HG03378 (cell line): ENCODE data around the gene SLC27A3.
"Not testable (repeated sequence)": the region's sequence is repeated elsewhere in the genome, so short reads cannot be mapped to it uniquely, and the experiment has no call there.

Experiments used
- ATAC-seq: cut with Tn5 transposase; IDR thresholded peaks from one replicate; pipeline ENCODE4 v1.9.1; 2021; ENCODE audit warnings: mild to moderate bottlenecking, moderate library complexity; ENCODE audit not compliant: unreplicated experiment

SLC27A3 gene

DNA sequence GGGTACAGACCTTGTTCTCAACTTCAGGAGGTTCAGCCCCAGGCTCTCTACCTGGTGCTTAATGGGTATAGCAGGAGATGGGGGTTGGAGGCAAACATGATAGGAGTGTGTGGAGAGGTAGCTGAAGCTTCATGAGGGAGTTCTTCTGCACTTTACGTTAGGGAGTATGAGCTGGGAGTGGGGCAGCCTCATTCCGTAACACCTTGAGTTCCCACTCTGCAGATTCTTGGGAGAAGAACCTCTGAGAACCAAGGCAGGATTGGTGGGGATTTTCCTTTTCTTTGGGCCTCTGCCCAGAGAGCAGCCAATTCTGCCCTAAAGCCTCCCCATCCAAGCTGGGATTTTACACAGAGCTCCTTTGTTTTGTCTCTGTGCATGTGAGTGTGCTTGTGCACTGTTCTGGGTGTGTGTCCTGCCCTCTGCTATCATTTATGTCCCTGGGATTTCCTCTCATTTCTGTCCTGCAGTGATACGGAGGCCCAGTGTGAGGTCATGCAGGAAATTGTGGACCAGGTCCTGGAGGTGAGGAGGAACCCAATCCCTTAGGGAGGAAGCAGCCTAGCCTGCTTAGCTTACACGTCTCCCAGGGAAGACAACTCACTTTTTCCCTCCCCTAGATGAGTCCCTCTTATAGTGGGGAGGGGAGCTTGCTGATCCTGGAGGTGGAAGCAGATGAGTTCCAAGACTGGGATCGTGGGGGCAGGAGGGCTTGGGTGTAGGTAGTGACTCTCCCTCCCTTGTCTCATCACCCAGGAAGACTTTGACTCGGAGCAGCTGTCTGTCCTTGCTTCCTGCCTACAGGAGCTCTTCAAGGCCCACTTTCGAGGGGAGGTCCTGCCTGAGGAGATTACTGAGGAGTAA lies 11.6 kb upstream of the SLC27A3 start:
- ATAC-seq: no peak

DNA sequence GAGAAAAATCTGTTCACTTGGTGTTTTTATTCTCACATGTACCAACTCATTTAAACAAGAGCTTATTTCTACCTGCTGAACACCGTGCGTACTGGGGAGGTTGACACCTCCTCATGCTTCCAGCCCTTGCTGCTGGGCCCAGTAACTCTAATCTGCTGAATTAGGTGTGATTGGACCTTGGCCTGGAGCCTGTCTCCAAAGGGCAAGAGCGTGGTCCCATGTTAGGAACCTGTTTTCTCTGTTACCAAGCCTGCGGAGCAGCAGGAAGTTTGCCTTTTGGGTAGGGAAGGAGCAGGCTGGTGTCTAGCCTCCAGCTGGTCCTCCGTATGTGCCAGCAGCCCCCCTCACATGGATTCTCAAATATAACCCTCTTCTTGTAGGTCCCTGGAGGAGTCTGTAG lies 10.9 kb upstream of the SLC27A3 start:
- ATAC-seq: no peak

DNA sequence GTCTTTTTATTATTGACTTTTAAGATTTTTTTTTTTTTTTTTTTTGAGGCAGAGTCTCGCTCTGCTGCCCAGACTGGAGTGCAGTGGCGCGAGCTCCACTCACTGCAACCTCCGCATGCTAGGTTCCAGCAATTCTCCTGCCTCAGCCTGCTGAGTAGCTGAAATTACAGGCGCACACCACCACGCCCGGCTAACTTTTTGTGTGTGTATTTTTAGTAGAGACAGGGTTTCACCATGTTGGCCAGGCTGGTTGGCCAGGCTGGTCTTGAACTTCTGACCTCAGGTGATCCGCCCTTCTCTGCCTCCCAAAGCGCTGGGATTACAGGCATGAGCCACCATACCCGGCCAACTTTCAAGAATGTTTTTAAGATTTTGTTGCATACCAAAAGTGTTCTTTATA lies 8.5 kb upstream of the SLC27A3 start:
- ATAC-seq: not testable (repeated sequence)

DNA sequence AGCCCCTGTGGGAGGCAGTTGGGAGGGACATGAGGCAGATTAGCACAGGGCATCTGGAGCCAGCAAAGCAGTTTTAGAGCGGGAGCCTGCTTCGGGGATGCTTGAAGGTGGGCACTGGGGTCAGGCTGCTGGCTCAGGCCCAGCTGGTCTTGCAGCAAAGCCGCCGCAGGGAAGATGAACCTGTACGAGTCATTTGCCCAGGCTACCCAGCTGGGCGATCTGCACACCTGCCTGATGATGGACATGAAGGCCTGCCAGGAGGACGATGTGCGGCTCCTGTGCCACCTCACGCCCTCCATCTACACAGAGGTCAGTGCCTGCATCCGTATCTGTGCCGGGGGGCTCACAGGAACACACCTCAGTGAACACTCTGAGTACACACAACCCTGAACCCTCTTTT lies 7.7 kb upstream of the SLC27A3 start:
- ATAC-seq: no peak

DNA sequence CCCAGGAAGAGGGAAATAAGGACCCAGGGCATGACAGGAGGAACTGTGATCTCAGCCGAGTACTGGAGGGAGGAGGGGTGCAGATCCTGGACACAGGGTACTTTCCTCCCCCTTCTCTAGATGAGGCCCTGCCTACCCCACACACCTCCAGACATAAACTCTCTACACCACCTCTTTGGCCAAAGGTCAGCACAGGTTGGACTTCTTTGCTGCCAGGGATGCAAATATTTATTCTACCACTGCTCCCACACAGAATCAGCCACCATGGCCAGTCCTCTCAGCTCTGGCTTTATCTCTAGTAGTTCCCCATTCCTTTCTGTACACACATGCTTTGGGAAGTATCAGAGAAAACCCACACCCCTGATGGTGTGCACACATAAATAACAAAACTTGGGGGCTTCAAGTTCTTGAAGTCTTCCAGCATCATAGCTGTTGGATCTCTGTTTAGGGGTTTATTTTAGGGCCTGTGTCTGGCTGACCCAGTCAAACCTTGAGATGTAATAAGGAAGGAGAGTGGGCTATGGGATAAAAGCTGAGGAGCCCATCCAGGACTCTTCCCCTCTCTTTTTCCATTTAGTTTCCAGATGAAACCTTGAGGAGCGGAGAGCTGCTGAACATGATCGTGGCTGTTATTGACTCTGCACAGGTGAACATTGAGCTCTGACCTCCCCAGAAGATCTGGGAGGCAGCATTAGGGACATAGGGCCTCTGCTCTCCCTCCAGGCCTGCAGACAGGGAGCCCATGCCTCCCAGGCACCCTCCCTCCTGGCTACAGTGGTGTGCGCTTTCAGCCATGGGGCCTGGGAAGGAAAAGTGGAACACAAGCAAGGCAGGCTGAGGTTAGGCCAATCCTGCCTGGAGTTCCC lies 6.7 kb upstream of the SLC27A3 start:
- ATAC-seq: no peak

DNA sequence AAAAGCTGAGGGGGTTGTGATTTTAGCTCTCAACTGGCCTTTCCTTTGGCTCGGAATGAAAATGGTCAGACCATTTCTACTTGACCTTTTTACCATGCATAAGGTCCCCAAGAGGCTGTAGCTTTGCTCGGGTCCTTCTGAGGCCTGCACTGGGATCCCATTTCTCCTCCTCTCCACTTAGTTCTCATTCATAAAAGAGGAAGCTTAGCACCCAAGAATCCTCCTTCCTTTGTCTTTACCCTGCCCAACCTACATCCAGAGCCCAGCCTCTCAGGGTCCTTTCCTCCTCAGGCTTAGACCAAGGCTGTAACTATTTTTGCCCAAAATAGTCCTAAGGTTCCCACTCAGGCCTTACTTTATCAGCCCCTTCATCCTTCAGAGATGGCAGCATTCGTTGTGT lies 6.0 kb upstream of the SLC27A3 start:
- ATAC-seq: no peak

DNA sequence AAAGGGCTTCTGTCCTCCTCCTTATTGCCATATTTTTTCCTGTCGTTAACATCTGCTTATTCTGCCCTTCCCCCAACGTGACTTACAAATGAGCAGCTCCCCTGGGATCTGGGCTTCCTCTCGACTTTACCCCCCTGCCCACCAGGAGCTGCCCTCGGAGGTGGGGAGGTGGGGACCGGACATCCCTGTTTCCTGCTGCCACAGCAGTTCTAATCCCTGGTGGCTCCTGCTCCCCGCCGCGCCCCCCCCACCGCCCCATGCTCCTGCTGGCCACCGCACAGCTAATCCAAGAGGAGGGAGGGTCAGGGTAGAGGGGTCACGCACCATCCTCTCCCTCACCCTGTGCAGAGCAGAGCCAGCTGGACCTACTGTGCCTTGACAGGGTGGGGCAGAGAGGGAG lies 4.4 kb upstream of the SLC27A3 start:
- ATAC-seq: no peak

DNA sequence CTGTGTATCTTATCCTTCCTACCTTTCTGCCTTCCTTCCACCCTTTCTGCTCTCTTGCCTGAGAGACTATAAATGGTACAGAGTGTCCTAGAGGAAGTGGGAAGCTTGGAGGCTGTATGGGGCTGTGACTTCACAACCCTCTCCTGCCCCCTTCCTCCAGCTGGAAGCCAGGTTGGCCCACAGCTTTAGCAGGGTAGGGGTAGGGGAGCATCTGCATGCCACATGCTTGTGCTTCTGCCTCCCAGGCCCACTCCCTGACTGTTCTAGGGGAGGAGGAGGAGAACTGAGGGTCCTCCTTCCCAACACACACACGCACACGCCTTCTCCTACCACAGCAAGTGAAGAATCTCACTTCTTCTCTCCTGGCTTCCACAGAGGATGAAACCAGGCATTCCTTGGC lies 3.9 kb upstream of the SLC27A3 start:
- ATAC-seq: no peak

DNA sequence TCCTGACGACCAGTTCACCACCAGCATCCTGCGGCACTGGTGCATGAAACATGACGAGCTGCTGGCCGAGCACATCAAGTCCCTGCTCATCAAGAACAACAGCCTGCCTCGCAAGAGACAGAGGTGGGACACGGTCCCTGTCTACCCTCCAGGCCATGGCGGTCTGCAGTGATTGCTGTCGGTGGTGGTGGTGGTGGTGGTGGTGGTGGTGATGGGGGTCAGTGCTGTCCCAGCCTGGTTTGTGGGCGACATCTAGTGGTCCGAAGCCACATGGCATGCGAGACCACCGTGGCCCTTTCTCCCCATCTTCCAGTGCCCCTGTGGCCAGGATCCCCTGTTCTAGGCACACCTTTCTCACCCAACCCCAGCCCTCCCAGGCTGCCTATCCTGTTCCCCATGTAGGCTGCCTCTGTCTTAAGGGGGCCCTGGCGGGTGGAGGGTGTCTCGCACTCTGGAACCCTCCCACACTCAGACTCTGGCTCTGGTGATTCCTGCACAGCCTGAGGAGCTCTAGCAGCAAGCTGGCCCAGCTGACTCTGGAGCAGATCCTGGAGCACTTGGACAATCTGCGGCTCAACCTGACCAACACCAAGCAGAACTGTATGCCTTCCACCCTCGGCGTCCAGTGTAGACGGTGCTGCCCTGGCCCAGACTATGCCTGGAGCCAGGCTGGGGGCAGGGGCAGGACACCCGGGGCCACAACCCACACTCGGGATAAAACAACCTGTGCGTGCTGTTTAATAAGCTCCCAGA lies 3.2 kb upstream of the SLC27A3 start:
- ATAC-seq: no peak

DNA sequence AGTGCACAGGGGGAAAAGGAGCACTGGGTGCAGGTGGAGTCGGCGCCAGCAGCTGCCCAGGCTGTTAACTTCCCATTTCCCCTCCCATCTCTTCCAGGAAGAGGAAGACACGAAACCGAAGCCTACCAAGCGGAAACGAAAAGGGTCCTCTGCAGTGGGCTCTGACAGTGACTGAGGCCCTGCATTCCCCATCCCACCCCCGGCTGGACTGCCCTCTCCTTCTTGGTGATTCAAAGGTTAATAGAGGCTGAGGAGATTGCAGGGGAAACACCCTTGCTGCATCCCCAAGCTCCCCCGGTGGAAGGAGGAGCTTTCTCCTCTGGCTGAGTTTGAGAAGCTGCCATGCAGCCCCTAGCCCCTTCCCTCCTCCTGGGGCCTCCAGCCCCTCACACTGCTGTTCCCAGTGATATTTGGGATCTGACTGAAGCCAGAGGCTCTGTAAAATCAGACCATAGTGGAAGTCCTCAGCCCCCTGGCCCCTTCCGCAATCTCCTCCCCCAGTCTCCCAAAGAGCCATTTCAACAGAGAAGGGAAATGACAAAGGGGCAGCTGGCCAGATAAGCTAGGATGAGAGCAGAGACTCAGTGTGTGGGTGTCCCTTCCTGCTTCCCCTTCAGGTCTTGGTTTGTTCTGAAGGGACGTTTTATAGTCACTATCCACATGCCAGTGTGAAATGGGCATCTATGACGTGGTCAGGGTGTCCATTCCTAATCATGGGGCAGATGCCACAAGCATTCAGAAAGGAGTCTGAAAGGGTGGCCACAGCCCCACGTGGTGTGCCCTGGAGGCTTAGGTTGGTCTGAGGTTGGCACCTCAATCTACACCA lies 1.9 kb upstream of the SLC27A3 start:
- ATAC-seq: no peak

DNA sequence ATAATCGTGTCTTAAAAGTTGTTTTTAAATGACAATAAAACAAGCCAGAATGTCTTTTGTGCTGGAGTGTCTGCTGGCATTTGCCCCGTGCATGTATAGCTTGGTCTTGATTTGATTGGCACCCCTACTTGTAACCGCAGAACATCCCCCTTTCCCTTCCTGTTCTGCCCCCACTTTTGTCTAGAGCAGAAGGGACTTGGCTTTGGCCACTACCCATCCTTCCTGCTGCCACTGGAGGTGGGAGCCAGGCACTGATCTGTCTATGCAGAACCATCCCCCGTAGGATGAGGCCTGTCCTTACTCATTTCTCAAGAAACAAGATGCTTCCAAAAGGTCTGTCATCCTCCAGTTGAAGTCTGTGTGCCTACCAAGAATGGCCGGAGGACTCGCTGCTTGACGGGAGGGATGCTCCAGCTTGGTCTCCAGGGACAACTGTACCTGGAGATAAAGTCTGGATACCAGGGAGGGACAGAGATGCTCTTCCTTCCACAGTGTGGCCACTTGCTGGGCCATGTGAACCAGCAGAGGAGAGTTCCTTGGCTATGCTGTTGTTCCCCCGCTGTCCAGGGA lies 1.1 kb upstream of the SLC27A3 start:
- no peak for ATAC-seq

DNA sequence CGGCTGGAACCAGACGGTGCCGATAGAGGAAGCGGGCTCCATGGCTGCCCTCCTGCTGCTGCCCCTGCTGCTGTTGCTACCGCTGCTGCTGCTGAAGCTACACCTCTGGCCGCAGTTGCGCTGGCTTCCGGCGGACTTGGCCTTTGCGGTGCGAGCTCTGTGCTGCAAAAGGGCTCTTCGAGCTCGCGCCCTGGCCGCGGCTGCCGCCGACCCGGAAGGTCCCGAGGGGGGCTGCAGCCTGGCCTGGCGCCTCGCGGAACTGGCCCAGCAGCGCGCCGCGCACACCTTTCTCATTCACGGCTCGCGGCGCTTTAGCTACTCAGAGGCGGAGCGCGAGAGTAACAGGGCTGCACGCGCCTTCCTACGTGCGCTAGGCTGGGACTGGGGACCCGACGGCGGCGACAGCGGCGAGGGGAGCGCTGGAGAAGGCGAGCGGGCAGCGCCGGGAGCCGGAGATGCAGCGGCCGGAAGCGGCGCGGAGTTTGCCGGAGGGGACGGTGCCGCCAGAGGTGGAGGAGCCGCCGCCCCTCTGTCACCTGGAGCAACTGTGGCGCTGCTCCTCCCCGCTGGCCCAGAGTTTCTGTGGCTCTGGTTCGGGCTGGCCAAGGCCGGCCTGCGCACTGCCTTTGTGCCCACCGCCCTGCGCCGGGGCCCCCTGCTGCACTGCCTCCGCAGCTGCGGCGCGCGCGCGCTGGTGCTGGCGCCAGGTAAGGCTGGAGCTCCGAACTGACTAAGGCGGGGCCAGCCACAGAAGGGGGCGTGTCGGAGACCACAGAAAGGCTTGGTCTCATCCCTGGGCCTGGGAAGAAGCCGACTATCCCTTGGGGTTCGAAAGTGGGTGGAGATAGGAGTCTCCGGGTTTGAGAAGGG lies 486 bp downstream of the SLC27A3 start:
- ATAC-seq: no peak

DNA sequence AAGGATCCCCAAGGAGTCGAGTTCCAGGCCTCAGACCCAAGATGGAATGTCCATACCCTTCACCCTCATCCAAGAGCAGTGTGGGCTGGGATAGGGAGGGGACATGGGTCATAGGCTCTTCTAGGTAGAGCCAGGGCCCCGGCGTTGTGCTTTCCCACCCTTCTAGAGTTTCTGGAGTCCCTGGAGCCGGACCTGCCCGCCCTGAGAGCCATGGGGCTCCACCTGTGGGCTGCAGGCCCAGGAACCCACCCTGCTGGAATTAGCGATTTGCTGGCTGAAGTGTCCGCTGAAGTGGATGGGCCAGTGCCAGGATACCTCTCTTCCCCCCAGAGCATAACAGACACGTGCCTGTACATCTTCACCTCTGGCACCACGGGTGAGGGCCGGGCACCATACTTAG lies 1.1 kb downstream of the SLC27A3 start:
- no peak for ATAC-seq

DNA sequence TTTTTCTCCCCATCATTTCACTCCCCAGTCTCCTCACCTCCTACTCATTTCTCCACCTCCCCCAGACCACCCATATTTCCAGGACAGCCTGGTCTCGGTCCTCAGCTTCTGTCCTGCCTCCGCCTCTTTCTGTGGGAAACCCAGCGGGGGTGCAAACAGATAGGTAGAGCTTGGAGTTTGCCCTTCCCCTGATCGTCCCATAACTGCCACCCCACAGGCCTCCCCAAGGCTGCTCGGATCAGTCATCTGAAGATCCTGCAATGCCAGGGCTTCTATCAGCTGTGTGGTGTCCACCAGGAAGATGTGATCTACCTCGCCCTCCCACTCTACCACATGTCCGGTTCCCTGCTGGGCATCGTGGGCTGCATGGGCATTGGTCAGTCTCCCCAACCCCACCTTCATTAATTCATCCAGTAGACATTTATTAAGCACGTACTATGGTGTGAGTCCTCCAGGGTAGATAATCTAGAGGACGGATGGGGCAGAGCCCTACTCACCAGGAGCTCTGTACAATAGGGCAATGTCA lies 1.7 kb downstream of the SLC27A3 start:
- no peak for ATAC-seq

DNA sequence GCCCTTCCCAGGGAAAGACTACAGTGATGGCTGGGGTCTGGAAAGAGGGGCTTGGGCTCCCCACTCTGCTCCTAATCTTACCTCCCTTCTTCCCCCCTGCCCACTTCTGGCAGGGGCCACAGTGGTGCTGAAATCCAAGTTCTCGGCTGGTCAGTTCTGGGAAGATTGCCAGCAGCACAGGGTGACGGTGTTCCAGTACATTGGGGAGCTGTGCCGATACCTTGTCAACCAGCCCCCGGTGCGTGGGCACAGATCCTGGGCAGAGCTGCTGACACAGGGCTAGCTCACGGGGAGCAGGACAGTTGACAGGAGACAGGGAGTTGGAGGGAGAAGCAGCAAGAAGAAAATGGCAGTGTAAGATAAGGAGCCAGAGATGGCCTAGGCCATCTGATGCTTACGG lies 2.4 kb downstream of the SLC27A3 start:
- ATAC-seq: no peak

DNA sequence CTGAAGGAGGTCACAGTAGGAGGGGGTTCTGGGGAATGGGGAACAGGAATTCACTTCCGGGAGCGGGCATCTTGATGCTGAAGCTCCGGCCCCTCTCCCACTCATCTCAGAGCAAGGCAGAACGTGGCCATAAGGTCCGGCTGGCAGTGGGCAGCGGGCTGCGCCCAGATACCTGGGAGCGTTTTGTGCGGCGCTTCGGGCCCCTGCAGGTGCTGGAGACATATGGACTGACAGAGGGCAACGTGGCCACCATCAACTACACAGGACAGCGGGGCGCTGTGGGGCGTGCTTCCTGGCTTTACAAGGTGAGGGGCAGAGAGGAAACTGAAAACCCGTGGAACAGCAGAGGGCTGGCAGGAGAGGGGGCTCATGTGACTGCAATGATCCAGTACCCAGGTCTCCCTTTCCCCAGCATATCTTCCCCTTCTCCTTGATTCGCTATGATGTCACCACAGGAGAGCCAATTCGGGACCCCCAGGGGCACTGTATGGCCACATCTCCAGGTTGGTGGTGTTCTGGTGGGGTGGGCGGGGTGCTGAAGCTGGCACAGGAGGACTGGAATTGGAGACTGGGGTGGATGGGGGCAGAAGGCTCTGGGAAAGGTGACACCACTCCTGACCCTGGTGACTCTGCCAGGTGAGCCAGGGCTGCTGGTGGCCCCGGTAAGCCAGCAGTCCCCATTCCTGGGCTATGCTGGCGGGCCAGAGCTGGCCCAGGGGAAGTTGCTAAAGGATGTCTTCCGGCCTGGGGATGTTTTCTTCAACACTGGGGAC lies 3.0 kb downstream of the SLC27A3 start:
- no peak for ATAC-seq

DNA sequence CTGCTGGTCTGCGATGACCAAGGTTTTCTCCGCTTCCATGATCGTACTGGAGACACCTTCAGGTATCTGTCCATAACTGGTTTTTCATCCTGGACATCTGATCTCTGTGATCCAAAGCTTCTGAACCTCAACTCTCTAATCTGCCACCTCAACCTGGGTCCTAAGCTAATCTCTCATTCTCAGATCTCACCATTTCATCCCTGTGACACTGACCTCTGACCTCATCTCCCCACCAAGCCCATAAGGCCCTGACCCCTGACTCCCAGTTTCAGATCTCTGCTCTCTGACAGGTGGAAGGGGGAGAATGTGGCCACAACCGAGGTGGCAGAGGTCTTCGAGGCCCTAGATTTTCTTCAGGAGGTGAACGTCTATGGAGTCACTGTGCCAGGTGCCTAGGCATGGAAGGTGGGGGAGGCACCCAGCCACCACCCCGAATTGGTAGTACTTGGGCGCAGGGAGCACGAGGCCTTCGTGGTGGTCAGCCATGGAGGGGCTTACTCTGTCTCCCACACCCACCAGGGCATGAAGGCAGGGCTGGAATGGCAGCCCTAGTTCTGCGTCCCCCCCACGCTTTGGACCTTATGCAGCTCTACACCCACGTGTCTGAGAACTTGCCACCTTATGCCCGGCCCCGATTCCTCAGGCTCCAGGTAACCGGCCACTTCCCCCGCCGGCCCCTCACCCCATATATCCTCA lies 3.8 kb downstream of the SLC27A3 start:
- ATAC-seq: no peak
